NCI-H1048 (cell line): ENCODE measurements around the gene PIM3.

ENCODE experiments used
- DNase-seq: peaks from one replicate; lab custom pipeline; 2025; lab: John Stamatoyannopoulos, UW

The PIM3 gene

GRCh38 chr22:50008151-50009040 lies 47.8 kb downstream of the PIM3 start:
- DNase-seq: no peak

- DNase-seq: no peak
Observed at GRCh38 chr22:50009251-50009650, 48.7 kb downstream of the PIM3 start.

GRCh38 chr22:50009765-50010675 lies 49.4 kb downstream of the PIM3 start:
- DNase-seq: no peak

- no peak for DNase-seq
Observed at GRCh38 chr22:50010676-50011446, 50.3 kb downstream of the PIM3 start.

GRCh38 chr22:50011447-50012210 lies 51.1 kb downstream of the PIM3 start:
- DNase-seq: no peak

- no peak for DNase-seq
Observed at GRCh38 chr22:50012211-50013181, 51.9 kb downstream of the PIM3 start, which contains the start of gene IL17REL. Gene IL17REL, minus strand, starts transcription at chr22:50012765. Its CDS starts 119 bp downstream, at chr22:50012646.
